HG03103 (cell line): Measurements from ENCODE around the gene CFAP251.

Experiments
- ATAC-seq: cut with Tn5 transposase; IDR thresholded peaks from one replicate; pipeline ENCODE4 v1.9.1; 2021; ENCODE audit warnings: low read depth; ENCODE audit not compliant: unreplicated experiment

Gene CFAP251

GRCh38 chr12:122001466-122002209 is 83.2 kb downstream of the CFAP251 start:
- no peak for ATAC-seq

DNA sequence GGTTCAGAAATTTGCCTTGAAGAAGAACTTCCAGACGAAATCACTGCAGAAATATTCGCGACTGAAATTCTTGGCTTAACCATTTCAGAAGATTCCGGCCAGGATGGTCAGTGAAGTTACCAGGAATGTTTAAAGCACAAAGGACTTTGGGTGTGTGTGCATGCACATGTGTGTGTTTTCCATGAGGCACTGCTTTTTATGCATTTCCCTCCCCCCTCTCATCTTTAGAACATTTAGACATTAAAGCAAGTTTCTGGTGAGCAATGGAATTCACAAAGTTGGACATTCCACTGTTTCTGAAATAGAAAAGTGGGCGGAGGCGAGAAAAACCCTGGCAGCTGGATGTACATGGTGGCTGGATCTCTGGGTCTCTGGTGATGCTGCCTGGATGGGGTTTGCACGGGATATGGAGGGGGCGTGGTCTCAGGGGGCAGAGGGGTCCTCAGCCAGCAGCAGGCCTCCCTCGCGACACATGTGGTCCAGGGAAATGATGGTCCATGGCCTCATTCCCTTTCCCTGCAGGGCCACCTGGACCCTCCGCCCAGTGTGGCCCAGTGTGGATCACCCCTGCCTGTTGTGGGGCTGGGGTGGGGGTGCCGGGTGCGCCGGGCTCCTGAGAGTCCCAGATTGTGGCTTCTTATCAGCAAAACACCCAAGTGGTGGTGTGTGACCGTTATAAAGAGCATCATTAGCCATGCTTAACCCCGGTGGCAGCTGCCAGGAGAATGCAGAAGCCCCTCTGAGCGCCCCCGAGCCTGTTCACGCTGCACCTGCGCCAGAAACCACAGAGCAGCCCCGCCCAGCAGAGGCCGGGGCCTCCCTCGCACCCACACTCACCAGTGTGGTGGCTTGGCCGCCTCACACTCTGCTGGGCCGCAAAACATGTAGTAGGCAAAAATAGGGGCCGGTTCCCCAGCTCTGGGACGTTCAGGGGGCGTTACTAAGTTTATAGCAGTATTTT is 85.5 kb downstream of the CFAP251 start:
- ATAC-seq = no peak

- no peak for ATAC-seq
These were observed 86.3 kb downstream of the CFAP251 start for GRCh38 chr12:122004633-122005071.

- ATAC-seq = no peak
These were observed 86.9 kb downstream of the CFAP251 start for GRCh38 chr12:122005252-122005776.

DNA sequence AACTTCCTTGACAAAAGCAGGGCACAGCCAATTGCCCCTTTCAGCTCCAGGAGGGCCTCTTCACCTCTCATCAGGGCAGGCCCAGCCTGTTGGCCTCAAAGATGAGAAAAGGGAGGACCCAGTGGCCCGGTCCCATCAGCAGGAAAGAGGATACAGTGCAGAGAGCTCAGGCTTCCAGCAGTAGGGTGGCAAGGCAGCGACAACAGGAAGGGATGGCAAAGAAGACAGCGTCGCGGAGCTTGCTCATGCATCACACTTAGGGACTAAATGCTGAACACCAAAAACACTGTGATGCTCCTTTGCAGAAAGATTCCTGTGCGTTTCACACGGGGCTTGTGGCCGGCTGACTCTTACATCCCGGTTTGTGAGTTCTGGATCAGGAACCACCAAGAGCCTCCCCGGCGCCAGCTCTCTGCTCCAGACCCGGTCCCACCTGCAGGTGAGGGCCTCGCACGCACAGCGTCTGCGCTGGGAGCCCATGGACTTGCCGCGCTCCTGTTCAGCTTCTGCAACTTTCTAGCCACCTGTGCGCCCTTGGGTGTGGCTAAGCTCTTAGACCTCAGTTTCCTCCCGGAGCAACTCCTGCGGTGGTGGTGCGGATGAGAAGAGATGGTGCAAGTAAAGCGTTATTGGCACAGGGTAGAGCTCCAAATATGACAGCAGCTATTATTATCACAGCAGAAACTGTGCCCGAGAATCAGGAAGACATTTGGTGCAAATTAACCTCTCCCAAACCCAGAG is 88.0 kb downstream of the CFAP251 start:
- ATAC-seq = no peak

DNA sequence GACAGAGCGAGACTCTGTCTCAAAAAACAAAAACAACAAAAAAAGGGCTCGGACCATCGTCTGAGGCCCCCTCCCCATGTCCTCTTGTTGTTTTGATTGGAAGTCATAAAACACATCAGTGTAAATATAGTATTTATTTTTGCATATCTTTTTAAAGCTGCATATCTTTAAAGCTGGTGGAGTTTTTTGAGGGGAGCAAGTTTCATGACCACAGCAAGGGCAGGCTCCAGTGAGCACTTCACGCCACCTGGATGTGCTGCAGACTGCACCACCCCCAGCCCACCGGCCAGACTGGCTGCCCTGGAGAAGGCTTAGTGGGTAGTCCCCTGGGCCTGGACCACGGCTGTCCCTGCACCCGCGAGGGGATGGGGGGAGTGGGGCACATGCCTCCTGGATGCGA is 91.3 kb downstream of the CFAP251 start:
- no peak for ATAC-seq

DNA sequence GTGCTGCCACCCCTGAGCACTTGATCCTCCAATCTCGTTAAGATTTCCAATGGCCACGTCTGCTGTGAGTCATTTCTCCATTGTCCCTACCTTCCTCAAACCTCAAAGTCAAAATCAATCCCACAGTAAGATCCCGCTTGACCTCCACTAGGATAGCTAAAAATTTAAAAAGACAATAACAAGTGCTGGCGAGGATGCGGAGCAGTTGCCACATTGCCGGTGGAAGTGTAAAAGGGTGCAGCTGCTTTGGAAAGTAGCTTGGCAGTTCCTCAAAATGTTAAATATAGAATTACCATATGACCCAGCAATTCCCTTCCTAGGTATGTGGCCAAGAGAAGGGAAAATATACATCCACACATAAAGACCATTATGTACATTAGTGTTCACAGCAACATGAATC is 93.8 kb downstream of the CFAP251 start:
- no peak for ATAC-seq

- no peak for ATAC-seq
These were observed 94.7 kb downstream of the CFAP251 start for GRCh38 chr12:122013136-122013535.

DNA sequence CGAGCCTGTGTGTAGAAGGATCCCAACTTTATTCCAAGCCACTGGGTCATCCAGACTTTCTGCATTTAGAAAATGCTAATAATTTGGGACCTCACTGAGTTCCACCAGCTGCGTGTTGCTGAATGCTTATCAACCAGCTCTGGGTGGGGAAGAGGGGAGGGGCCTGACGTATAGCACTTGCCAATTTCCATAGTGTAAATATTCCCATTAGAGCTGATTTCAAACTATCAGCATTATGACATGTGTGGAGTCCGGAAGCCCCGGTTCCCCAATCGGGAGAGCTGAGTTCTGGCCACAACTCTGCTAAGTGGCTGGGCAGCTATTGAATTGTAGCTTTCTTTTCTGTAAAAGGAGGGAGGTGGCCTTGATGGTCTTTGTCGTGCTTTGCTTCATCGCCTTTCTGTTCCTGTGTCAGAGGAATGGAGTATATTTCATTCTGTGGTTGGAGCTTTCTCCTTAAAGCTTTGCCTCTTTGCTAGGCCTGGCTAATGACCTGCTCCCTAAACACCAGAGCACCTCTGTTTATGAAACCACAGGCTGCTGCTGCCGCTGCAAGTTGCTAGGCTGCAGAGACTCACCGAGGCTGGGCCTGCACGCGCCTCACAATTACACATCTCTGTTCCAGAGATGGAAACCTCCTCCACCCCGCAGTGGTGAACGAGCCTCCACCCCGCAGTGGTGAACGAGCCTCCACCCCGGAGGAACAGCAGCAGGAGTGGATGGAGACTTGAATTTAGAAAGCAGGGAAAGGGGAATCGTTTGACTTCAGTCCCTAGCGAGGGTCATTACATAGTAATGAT is 95.6 kb downstream of the CFAP251 start:
- no peak for ATAC-seq

DNA sequence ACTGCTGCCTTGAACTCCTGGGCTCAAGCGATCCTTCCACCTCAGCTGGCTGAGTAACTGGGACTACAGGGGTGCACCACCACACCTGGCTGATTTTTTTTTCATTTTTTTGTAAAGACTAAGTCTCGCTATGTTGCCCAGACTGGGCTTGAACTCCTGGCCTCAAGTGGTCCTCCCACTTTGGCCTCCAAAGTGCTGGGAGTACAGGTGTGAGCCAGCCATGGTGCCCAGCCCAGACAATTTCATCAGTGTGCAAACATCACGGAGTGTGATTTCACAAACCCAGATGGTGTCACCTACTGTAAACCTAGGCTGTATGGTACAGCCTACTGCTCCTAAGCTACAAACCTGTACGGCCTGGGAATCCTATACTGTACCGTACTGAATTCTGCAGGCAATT is 96.4 kb downstream of the CFAP251 start:
- no peak for ATAC-seq

- no peak for ATAC-seq
These were observed 100.1 kb downstream of the CFAP251 start for GRCh38 chr12:122018457-122018856.

GRCh38 chr12:122018937-122019336 is 100.5 kb downstream of the CFAP251 start:
- no peak for ATAC-seq

DNA sequence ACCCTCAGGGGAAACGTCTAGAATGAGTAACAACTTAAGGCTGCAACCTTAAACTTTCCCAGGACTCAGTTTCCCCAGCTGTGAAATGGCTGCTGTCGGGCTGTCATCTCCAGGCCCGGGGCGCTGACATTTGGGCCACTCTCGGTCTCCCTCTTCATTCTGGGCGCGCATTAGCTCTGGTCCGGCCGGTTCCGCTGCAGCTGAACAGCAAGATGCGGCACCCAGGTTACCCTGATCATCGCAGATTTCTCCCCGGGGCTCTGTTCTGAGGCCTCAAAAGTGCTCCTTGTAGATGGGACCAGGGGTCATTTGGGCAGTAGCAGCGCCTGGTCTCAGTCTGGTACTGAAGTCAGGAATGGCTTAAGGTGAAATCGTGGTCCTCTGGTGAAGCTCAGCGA is 102.4 kb downstream of the CFAP251 start:
- ATAC-seq = no peak

DNA sequence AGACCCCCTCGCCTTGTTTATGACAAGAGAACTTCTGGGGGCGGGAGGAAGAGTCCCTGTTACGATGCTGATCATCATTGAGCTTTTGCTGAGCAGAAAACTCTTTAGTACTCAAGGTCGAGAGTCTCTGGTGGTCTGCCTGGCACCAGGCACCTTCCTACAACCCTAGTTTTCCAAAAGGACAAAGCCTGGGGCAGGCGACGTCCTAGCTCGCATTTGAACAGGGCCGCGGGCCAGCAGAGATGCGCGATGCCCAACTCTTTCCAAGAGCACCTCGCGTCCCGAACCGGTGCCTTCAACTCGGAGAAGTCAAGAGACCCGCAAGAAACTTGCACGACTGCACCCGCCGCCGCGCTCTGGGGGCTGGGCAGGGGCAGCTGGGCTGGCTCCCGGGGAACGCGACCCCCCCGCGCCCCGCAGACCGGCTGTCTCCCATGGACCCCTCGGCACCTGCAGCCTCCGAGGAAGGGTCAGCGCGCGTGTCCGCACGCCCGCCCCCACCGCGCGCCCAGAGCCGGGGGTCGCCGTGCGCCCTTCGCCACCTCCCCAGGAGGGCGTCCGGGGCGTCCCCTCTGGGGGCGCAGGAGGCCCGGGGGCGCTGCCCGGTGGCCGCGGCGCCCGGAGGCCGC is 102.9 kb downstream of the CFAP251 start:
- ATAC-seq = no peak

DNA sequence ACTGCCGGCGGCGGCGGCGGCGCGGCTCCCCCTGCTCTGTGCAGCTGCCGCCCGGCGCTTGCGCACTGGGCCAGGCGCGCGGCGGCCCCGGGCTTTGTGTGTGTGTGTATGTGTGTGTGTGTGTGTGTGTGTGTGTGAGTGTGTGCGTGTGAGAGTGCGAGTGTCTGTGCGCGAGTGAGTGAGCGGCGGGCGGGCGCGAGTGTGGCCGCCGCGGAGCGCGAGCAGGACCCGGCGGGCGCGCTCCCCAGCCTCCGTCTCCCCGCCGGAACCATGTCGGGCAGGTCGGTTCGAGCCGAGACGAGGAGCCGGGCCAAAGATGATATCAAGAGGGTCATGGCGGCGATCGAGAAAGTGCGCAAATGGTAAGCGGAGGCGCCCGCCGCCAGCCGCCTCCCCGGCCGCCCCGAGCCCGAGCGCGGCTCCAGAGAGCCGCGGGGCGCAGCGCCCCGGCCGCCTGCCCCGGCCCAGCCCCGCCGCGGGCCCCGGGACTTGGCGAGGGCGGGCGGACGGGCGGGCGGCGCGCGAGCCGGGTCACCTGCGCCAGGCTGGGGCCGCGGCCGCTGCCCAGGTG is 103.5 kb downstream of the CFAP251 start, which contains the start of gene BCL7A:
BCL7A (plus strand) TSS at position 63 of the 571 bp plus-strand sequence; CDS start at position 271, 208 bp downstream.
- ATAC-seq = no peak

DNA sequence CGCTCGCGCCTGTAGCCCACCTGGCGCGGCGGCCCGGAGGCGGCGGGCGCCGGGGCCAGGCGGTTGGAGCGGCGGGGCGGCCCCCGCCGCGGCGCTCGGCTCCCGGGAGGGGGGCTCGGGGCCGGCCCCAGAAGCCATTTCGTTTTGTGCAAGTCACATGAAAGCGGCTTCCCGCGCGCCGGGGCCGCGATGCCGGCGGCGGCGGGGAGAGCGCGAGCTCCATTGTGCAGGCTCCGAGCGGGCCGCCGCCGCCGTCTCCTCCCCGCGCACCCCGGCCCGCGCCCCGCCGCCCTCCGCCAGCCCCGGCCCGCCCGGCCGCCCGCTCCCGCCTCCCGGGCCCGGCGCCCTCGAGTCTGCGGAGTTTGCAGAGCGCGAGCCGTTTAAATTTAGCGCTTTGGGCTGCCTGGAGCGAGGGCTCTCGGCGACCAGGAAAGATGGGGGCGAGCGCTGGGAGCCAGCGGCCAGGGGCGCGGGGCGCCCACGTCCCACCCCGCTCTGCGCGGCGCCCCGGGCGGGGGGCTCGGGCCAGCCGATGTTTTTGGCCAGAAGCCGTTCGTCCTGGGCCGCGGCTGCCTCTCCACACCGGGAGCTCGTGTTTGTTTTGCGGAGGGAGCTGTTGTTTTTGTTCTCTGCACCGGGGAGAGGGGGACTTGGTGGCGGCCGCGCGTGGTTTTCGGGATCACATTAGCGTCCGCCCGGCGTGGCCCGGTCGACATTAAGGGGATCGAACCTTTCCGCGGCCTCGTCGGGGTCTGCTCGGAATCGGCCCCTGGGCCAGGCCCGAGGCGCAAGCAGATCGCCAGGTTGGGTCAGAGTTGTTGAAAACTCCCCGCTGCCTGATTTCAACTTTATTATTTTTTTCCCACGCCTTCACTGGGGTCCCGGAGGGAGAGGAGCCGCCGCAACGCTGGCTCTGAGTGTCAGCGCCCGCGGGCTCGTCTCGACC is 104.3 kb downstream of the CFAP251 start:
- ATAC-seq = no peak

DNA sequence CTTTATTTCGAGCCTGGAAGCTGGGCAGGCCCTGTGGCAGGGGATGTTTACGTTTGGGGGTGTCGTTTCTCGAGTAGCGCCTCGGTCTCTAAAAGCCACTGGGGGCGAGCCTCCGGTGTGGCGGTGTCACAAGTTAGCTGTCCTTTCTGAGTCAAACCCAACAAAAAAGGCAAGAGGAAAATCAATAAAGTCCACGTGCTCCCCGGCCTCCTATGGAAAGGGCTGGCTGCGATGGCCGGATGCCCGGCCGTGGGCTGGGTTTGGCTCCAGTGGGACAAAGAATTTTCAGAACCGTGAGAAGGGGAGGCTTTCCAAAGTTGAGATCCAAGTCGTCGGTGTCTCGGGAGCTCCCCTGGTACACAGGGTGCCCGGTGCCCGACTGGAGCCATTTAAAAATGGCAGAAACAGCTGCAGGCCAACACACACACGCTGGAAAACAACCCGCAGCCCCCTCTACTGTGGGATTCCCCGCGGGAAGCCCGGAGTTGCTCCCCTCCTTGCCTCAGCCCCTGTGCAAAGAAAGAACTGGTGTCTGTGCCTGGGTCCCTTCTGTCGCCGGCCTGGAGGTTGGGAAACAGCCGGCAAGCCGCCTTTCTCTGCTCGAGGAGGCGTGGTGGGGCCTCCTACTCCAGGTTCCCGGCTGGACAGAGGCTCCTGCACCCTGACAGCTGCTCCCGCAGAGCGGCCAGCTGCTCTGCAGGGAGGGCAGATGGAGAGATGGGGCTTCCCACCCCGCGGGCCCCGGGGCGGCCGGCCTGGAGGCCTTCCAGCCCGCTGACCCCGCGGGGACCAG is 105.1 kb downstream of the CFAP251 start:
- ATAC-seq = no peak
